Left cardiac atrium (tissue), 4 donors: Measurements from ENCODE around the gene SPEG. TPM values are rescaled to one million over a fixed set of nuclear protein-coding genes. Genes with fewer than 3 reads are reported as not detected.

Source experiments
- ATAC-seq, 2 donors: fragments of 200-7000 bp; cut with Tn5 transposase; one replicate each; pipeline ENCODE4 v1.9.1; 2020; ENCODE audit warnings: mild to moderate bottlenecking in 2 of 2, moderate library complexity in 2 of 2
- DNase-seq: peaks from one replicate; pipeline ENCODE4 v3.0.0-alpha.2; 2020
- intact Hi-C, 2 donors: fragments of 100-400 bp; cut with DNase I; formaldehyde crosslinking; loops; one replicate each; pipeline versions ENCODE4 v1.14.1 to v1.15.1; 2022 to 2023
- total RNA-seq, 2 donors: library from RNA; stranded (reverse); fragmentation: NEBNext Ultra II Directional; extraction: Animal tissue kit (Norgen Biotek cat#: 25700); gene quantifications; one replicate each; pipeline ENCODE4 v1.2.1, GENCODE V29; 2021
- donor health status: DM: no; HTN: yes; CAD: no.
- donor health status: DM: no; HTN: yes; CAD: no; lungs with severe emphysema.
- donor health status: DM: yes; HTN: yes; CAD: no.
- donor health status: Dilated cardiomyopathy.

Gene SPEG
- total RNA-seq, 2 donors from 2014 or later, result 94.6 to 94.9 TPM

- ATAC-seq (peak in 1 of 2 donors; percentile 3), DNase-seq (no peak)
- intact Hi-C loops, result loop anchor here (5.0 kb wide), 2 partner anchors 49 to 54 kb away; no protein-coding TSS in a partner anchor
Observed at GRCh38 chr2:219526320-219527075, 91.9 kb downstream of the SPEG start.

GRCh38 chr2:219527076-219527394 lies 92.4 kb downstream of the SPEG start:
- intact Hi-C loops, result loop anchor here (5.0 kb wide), 2 partner anchors 50 to 55 kb away; no protein-coding TSS in a partner anchor
- ATAC-seq (peak; percentile 58 to 63), DNase-seq (no peak)

GRCh38 chr2:219527472-219527871 lies 92.8 kb downstream of the SPEG start:
- no peak for DNase-seq
- intact Hi-C loops, result loop anchor here (5.0 kb wide), 2 partner anchors 50 to 55 kb away; no protein-coding TSS in a partner anchor
- no peak for ATAC-seq

DNA sequence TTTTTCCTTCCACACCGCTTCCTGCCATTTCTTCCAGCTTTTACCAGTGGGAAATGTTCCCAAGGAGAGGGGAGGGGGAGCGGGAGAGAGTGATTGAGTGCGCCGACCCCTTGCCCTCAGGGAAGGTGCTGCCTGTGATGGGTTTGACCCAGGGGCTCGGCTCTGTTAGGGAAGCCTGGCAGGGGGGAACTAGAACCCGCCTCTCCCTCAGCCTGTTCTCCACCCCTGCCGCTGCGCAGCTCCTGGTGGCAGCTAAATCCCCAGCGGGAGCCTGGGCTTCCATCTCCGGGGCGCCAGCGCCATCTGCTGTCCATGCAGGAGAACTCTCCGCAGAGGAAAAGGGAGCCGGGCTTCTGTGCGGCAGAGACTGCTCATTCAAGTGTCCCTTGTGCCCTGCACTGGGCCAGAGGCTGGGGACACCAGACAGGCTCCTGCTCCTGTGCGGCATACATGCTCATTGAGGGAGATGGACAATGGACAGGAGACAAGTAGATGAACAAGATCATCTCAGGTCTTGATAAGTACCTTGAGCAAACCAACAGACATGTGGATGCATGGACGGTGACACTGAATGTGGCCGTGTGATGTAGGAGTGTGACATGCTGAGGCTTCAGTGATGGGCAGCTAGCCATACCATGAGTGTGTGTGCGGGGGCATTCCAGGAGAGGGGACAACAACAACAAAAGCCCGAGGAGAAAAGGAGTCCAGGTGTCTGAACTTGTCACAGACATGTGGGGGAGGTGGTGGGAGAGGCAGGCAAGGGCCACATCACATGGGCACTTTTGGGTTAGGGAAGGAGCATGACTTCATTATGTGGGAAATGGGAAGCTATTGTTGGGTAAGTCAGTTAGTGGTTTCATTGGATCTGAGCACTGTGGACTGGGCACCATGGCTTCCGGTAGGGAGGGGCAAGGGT lies 95.7 kb downstream of the SPEG start:
- peak; percentile 84 for DNase-seq
- peak; percentile 77 to 84 for ATAC-seq
- intact Hi-C loops, result loop anchor here (1.0 to 5.0 kb wide), 3 partner anchors 71 to 128 kb away; no protein-coding TSS in a partner anchor

DNA sequence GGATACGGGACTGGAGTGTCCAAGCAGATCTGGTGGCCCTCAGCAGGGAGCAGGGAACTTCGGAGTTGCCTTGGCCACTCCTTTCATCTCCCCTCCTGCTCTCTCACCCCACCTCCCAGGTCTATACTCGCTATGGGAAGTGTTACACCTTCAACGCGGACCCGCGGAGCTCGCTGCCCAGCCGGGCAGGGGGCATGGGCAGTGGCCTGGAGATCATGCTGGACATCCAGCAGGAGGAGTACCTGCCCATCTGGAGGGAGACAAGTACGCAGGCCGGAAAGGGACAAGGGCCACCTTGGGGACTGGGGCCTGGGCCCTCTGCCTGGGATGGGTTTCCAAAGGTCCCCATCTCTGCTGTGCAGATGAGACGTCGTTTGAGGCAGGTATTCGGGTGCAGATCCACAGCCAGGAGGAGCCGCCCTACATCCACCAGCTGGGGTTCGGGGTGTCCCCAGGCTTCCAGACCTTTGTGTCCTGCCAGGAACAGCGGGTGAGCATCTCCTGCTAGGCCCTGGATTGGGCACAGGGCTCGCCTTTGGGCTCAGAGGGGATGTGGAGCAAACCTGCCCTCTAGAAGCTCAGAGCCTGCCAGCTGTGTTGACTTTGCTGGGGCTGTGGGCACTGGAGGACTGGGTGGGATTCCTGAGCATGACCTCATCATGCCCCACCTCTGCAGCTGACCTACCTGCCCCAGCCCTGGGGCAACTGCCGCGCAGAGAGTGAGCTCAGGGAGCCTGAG lies 97.2 kb downstream of the SPEG start:
- ATAC-seq (no peak), DNase-seq (no peak)
- intact Hi-C loops, result loop anchor here (2.0 to 5.0 kb wide), 2 partner anchors 129 to 130 kb away; no protein-coding TSS in a partner anchor

DNA sequence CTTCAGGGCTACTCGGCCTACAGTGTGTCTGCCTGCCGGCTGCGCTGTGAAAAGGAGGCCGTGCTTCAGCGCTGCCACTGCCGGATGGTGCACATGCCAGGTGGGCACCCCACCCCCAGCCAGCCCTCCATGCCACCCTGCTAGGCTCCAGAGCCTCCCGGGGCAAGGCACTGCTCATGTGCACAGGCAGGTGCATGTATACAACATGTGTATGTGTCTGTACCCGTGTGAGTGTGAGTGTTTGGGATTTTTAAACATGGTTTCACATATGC lies 97.7 kb downstream of the SPEG start:
- intact Hi-C loops, result loop anchor here in 1 of 2 donors (5.0 kb wide), 1 partner anchor 130 kb away; no protein-coding TSS in a partner anchor
- DNase-seq, result no peak
- ATAC-seq, result no peak

DNA sequence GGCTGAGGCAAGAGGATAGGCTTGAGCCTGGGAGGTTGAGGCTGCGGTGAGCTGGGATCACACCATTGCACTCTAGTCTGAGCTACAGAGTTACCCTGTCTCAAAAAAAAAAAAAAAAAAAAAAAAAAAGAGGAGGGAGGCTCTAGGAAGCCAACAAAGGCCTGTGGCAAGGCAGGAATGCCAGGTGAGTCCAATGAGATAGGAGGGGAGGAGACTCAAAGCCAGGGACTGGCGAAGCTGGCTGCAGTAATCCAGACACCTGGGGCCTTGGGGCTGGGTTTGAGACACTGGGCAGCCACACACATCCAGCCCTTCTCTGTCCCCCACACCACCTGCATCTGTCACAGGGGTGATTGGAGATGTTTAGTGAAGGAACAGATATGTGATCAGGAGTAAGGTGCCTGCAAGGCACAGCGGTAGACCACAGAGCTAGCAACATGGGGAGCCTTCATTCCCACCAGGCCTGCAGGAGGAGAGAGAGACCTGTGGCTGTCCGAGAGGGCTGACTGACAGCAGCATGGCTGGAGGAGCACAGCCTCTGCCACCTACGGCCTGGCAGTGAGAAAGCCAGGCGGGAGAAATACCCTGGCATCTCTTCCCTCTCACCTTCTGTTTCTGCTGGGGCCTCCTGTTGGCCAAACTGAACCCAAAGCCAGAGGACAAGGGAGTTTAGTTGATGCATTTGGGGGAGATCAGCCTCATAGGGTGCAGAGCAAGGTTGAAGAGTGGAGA lies 99.5 kb downstream of the SPEG start:
- DNase-seq, result no peak
- no peak for ATAC-seq
- intact Hi-C loops, result loop anchor here in 1 of 2 donors (5.0 kb wide), 1 partner anchor 132 kb away; no protein-coding TSS in a partner anchor

- DNase-seq, result no peak
- intact Hi-C loops, result no loop called here
- ATAC-seq, result no peak
Observed at GRCh38 chr2:219536425-219536824, 101.8 kb downstream of the SPEG start.

DNA sequence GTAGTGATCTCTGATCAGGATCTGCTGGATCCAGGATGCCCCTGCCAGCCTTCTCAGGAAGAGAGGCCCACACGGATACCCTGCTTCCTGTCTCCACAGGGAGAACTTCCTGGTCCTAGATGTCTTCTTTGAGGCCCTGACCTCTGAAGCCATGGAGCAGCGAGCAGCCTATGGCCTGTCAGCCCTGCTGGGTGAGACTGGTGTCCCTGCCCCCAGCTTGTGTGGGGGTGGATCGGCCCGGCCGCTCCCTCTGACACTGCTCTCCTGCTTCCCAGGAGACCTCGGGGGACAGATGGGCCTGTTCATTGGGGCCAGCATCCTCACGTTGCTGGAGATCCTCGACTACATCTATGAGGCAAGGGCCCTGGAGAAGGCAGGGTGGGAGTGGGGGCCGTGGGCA lies 102.3 kb downstream of the SPEG start:
- no peak for DNase-seq
- intact Hi-C loops, result no loop called here
- ATAC-seq, result no peak

GRCh38 chr2:219537657-219538488 lies 103.2 kb downstream of the SPEG start:
- DNase-seq (no peak), ATAC-seq (no peak)
- intact Hi-C loops, result no loop called here

GRCh38 chr2:219538504-219538951 lies 103.9 kb downstream of the SPEG start:
- intact Hi-C loops, result no loop called here
- ATAC-seq (no peak), DNase-seq (no peak)

GRCh38 chr2:219538956-219539788 lies 104.5 kb downstream of the SPEG start:
- intact Hi-C loops, result no loop called here
- ATAC-seq (no peak), DNase-seq (no peak)

- DNase-seq (no peak), ATAC-seq (no peak)
- intact Hi-C loops, result loop anchor here (2.0 to 10.0 kb wide), 3 partner anchors 103 to 152 kb away; no protein-coding TSS in a partner anchor
Observed at GRCh38 chr2:219539926-219540678, 105.5 kb downstream of the SPEG start.

GRCh38 chr2:219540784-219541504 lies 106.3 kb downstream of the SPEG start:
- intact Hi-C loops, result loop anchor here (2.0 to 10.0 kb wide), 3 partner anchors 102 to 151 kb away; no protein-coding TSS in a partner anchor
- DNase-seq (no peak), ATAC-seq (no peak)

DNA sequence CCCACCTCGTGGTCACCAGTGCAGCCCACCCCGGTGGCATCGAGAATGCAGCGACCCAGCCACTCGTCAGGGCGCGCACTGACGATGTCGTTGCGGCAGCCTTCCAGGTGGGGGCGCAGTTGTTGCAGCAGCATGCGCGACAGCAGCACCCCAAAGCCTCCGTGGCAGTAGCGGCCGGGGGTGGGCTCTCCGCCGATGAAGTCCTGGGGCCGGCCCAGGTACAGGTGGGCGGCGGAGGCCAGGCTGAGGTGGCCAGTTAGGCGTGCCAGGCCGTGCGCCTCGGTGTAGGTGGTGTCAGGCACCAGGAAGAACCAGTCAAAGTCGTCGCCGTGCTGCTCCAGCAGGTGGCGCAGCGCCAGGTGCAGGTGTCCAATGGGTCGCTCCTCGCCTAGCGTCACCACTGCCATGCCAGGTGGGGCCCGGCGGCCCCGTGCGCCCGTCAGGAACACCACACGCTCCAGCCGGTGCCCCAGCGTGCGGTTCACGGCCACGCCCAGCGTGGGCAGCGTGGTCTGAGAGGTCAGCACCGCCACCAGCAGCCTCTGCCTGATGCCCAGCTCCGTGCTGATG lies 107.1 kb downstream of the SPEG start:
- DNase-seq, result peak; percentile 81
- ATAC-seq, result peak in 1 of 2 donors; percentile 0
- intact Hi-C loops, result loop anchor here (2.0 to 10.0 kb wide), 3 partner anchors 101 to 151 kb away; no protein-coding TSS in a partner anchor
